HCT116 (cell line): ENCODE measurements around the gene TRMO.

Source experiments
- CTCF ChIP-seq, 3 experiments: fragments of 200-600 bp in 1 of 3; sonication (generic) in 1 of 3; IDR thresholded peaks in 2 of 3; conservative IDR thresholded peaks in 1 of 3; 2 replicates each; pipeline ENCODE4 v1.5.1; 2012 to 2017; ENCODE audit warnings: low read depth in 2 of 3, low read length in 2 of 3, antibody characterized with exemption in 1 of 3, borderline replicate concordance in 1 of 3, control low read depth in 1 of 3, mild to moderate bottlenecking in 1 of 3, mixed read lengths in 1 of 3, mixed run types in 1 of 3, moderate library complexity in 1 of 3; ENCODE audit not compliant: insufficient read depth in 1 of 3
- EGR1 ChIP-seq: IDR thresholded peaks from 2 replicates; pipeline ENCODE4 v1.6.1; 2012; ENCODE audit warnings: low read depth
- EZH2 ChIP-seq: fragments of 200-600 bp; sonication (generic); IDR thresholded peaks from 2 replicates; pipeline ENCODE4 v1.6.1; 2017; ENCODE audit warnings: antibody characterized with exemption, mixed run types
- JUND ChIP-seq: IDR thresholded peaks from 2 replicates; pipeline ENCODE4 v1.6.1; 2012
- POLR2A ChIP-seq: IDR thresholded peaks from 2 replicates; pipeline ENCODE4 v1.7.0; 2011; ENCODE audit warnings: borderline replicate concordance; ENCODE audit not compliant: insufficient read depth, insufficient read length; ENCODE audit errors: extremely low read depth
- POLR2AphosphoS5 ChIP-seq: IDR thresholded peaks from 2 replicates; pipeline ENCODE4 v1.6.1; 2011; ENCODE audit warnings: mild to moderate bottlenecking, low read depth, low read length, moderate library complexity
- YY1 ChIP-seq: IDR thresholded peaks from 2 replicates; pipeline ENCODE4 v1.6.1; 2011; ENCODE audit warnings: low read length, low read depth, moderate library complexity, mild to moderate bottlenecking; ENCODE audit not compliant: insufficient replicate concordance; ENCODE audit errors: extremely low read depth
- TF ChIP-seq, protein P1 (sequence below): IDR thresholded peaks from 2 replicates; pipeline ENCODE4 v1.6.1; 2012

GRCh38 chr9:97956331-97956730 is 34.0 kb upstream of the TRMO start:
- TF ChIP-seq EGR1 (no peak), CTCF (IDR thresholded peaks at IDR 0.05 in 2 of 3, conservative IDR thresholded peaks at IDR 0.05 in 1 of 3; ENCODE audit: borderline replicate concordance in 1 of 3, insufficient read depth in 1 of 3, low read depth in 2 of 3, low read length in 2 of 3) (no peak), JUND (no peak), POLR2A (no peak), EZH2 (no peak), YY1 (no peak), POLR2AphosphoS5 (no peak)
- TF ChIP-seq, protein P1, sequence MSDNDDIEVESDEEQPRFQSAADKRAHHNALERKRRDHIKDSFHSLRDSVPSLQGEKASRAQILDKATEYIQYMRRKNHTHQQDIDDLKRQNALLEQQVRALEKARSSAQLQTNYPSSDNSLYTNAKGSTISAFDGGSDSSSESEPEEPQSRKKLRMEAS = no peak
